AG09319 (cell line): ENCODE measurements around the gene DCUN1D4.
A peak's percentile ranks its signal among the peaks of the same experiment; 100 is the strongest.

Source experiments
- DNase-seq: peaks from one replicate; pipeline ENCODE4 v3.0.0-alpha.2; 2010; ENCODE audit warnings: low read depth; ENCODE audit errors: extremely low read depth
- CTCF ChIP-seq: IDR thresholded peaks from 2 replicates; pipeline ENCODE4 v1.5.1; 2011; ENCODE audit warnings: low read depth, mild to moderate bottlenecking, inconsistent platforms, low read length, moderate library complexity

DCUN1D4 gene

GRCh38 chr4:51895158-51895557, 52.2 kb downstream of the DCUN1D4 start:
- TF ChIP-seq CTCF: no peak

GRCh38 chr4:51895816-51896408, 53.0 kb downstream of the DCUN1D4 start:
- DNase-seq: no peak

More at GRCh38 chr4:51895158-51895557, 52.2 kb downstream of the DCUN1D4 start:
- DNase-seq: no peak

GRCh38 chr4:51901363-51901762, 58.4 kb downstream of the DCUN1D4 start:
- no peak for TF ChIP-seq CTCF
- no peak for DNase-seq

More at GRCh38 chr4:51895816-51896408, 53.0 kb downstream of the DCUN1D4 start:
- TF ChIP-seq CTCF: peak; percentile 84

- no peak for DNase-seq
- no peak for TF ChIP-seq CTCF
These were observed 63.4 kb downstream of the DCUN1D4 start for GRCh38 chr4:51906167-51906958.

- no peak for TF ChIP-seq CTCF
- no peak for DNase-seq
These were observed 64.2 kb downstream of the DCUN1D4 start for GRCh38 chr4:51907006-51907669.

- DNase-seq: no peak
- no peak for TF ChIP-seq CTCF
These were observed 66.3 kb downstream of the DCUN1D4 start for GRCh38 chr4:51909236-51909703.

GRCh38 chr4:51918251-51918650, 75.3 kb downstream of the DCUN1D4 start:
- no peak for DNase-seq

More at GRCh38 chr4:51918251-51918650, 75.3 kb downstream of the DCUN1D4 start:
- TF ChIP-seq CTCF: no peak
